Measurements from ENCODE around the gene ANKRD18B. TPM values are rescaled to one million over a fixed set of nuclear protein-coding genes. Genes with fewer than 3 reads are reported as not detected.
"Not testable (repeated sequence)": the region's sequence is repeated elsewhere in the genome, so short reads cannot be mapped to it uniquely, and the experiment has no call there.

ANKRD18B gene
- total and polyA plus RNA-seq, 9 of the 15 experiments (the other 6 are each of a cell fraction or from before 2014, with no cell fraction given): 0.43 to 12.6 (median 1.8) TPM

DNA sequence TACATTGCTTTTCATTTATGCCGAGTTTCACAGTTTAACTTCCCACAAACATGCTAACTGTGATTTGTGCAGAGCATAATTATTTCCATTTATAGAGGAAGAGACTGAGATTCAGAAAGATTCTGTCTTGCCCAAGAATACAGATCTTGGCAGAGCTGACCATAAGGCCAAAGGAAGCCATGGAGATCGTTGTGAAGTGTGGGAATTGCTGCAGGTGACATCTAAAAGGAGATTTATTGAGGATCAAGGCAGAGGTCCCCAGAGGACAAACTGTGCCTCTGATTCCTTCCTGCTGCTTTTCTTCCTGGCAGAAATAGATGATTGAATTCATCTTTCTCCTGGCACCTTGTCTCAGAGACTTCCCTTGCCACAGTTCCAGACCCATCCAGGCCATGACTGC is 88.4 kb downstream of the ANKRD18B start:
- H3K9me3 ChIP-seq (replicated peaks; ENCODE audit: control insufficient read depth, insufficient read depth, low read depth, low read length); DNase-seq (ENCODE audit: extremely low read depth in 1 of 4, low spot score in 3 of 4); POLR2A ChIA-PET; H3K79me2 ChIP-seq (ENCODE audit: control insufficient read depth, insufficient read depth, low read length); H3K4me2 ChIP-seq (ENCODE audit: insufficient read depth, low read length); H3K9ac ChIP-seq (ENCODE audit: insufficient read depth in 1 of 2, low read depth in 2 of 2, low read length in 2 of 2); ATAC-seq; BruUV-seq (replicated peaks); intact Hi-C loops (cut with micrococcal nuclease); H3K4me3 ChIP-seq; H3K4me1 ChIP-seq (replicated peaks in 1 of 2; ENCODE audit: control insufficient read depth in 2 of 2, insufficient read depth in 2 of 2, low read length in 2 of 2); H3K27ac ChIP-seq (ENCODE audit: extremely low read depth, low read depth, low read length); H3K36me3 ChIP-seq (ENCODE audit: control insufficient read depth, insufficient read depth, low read length); H2AFZ ChIP-seq (ENCODE audit: low read depth, low read length); CTCF ChIA-PET (ENCODE audit: low intra/inter-chr PET ratio); H3K27me3 ChIP-seq (ENCODE audit: control insufficient read depth in 2 of 2, insufficient read depth in 2 of 2, low read length in 2 of 2); H3K9me1 ChIP-seq (ENCODE audit: control insufficient read depth, insufficient read depth, low read length); FAIRE-seq; H4K20me1 ChIP-seq (replicated peaks; ENCODE audit: control insufficient read depth, insufficient read depth, low read length): not testable (repeated sequence)
- in situ Hi-C loops (cut with MboI): loop anchor here (5.0 kb wide), 1 partner anchor 185 kb away; the partner anchor contains the start of gene PRSS3
- WGBS (ENCODE audit: insufficient coverage, low coverage, missing lambda C conversion rate): 0% methylated on average over 2 of the region's 2 CpGs

GRCh38 chr9:33614001-33614687 is 90.1 kb downstream of the ANKRD18B start:
- in situ Hi-C loops (cut with MboI): loop anchor here (5.0 kb wide), 1 partner anchor 183 kb away; the partner anchor contains the start of gene PRSS3
- POLR2A ChIA-PET: interaction anchor here (0.5 kb wide), 1 partner anchor 557 kb away, joined by 3 read pairs; no protein-coding TSS in a partner anchor

GRCh38 chr9:33618370-33618769 is 94.3 kb downstream of the ANKRD18B start:
- POLR2A ChIA-PET; FAIRE-seq; intact Hi-C loops (cut with micrococcal nuclease); H2AFZ ChIP-seq (ENCODE audit: low read depth, low read length); H3K4me2 ChIP-seq (ENCODE audit: insufficient read depth, low read length); H3K9me1 ChIP-seq (ENCODE audit: control insufficient read depth, insufficient read depth, low read length); ATAC-seq; H3K4me3 ChIP-seq; H3K36me3 ChIP-seq (ENCODE audit: control insufficient read depth, insufficient read depth, low read length); H3K9ac ChIP-seq (ENCODE audit: insufficient read depth in 1 of 2, low read depth in 2 of 2, low read length in 2 of 2); H3K27ac ChIP-seq (ENCODE audit: extremely low read depth, low read depth, low read length); BruUV-seq (replicated peaks); CTCF ChIA-PET (ENCODE audit: low intra/inter-chr PET ratio); H3K79me2 ChIP-seq (ENCODE audit: control insufficient read depth, insufficient read depth, low read length); DNase-seq (ENCODE audit: extremely low read depth in 1 of 4, low spot score in 3 of 4); H3K9me3 ChIP-seq (replicated peaks; ENCODE audit: control insufficient read depth, insufficient read depth, low read depth, low read length); H3K27me3 ChIP-seq (ENCODE audit: control insufficient read depth in 2 of 2, insufficient read depth in 2 of 2, low read length in 2 of 2); H4K20me1 ChIP-seq (replicated peaks; ENCODE audit: control insufficient read depth, insufficient read depth, low read length); in situ Hi-C loops (cut with MboI): not testable (repeated sequence)
- 85% methylated on average over 5 of the region's 9 CpGs for WGBS (ENCODE audit: insufficient coverage, low coverage, missing lambda C conversion rate)
- H3K4me1 ChIP-seq (replicated peaks in 1 of 2; ENCODE audit: control insufficient read depth in 2 of 2, insufficient read depth in 2 of 2, low read length in 2 of 2): peaks cover 4 to 24% of the 10 kb centered on the region in 2 experiments; a peak in 3 of 5 replicates

More at GRCh38 chr9:33614001-33614687, 90.1 kb downstream of the ANKRD18B start:
- Histone ChIP-seq H3K4me2 (ENCODE audit: insufficient read depth, low read length) (no peak overlapping the region), H2AFZ (ENCODE audit: low read depth, low read length) (no peak overlapping the region), H3K4me1 (replicated peaks in 1 of 2; ENCODE audit: control insufficient read depth in 2 of 2, insufficient read depth in 2 of 2, low read length in 2 of 2) (peaks cover 0 to 7% of the 10 kb centered on the region in 2 experiments; a peak in 3 of 5 replicates), H4K20me1 (replicated peaks; ENCODE audit: control insufficient read depth, insufficient read depth, low read length) (no peaks in the 10 kb centered on the region), H3K9ac (ENCODE audit: insufficient read depth in 1 of 2, low read depth in 2 of 2, low read length in 2 of 2) (no peak overlapping the region), H3K27ac (ENCODE audit: extremely low read depth, low read depth, low read length) (no peak overlapping the region), H3K79me2 (ENCODE audit: control insufficient read depth, insufficient read depth, low read length) (no peaks in the 10 kb centered on the region), H3K9me3 (replicated peaks; ENCODE audit: control insufficient read depth, insufficient read depth, low read depth, low read length) (no peaks in the 10 kb centered on the region), H3K4me3 (no peak overlapping the region), H3K36me3 (ENCODE audit: control insufficient read depth, insufficient read depth, low read length) (no peaks in the 10 kb centered on the region; the same call in 2 of the 3 replicates), H3K27me3 (ENCODE audit: control insufficient read depth in 2 of 2, insufficient read depth in 2 of 2, low read length in 2 of 2) (no peaks in the 10 kb centered on the region), H3K9me1 (ENCODE audit: control insufficient read depth, insufficient read depth, low read length) (no peaks in the 10 kb centered on the region)
- no TSS peak for BruUV-seq (replicated peaks)
- ATAC-seq: no peak
- 40% methylated on average over 5 of the region's 7 CpGs for WGBS (ENCODE audit: insufficient coverage, low coverage, missing lambda C conversion rate)
- CTCF ChIA-PET (ENCODE audit: low intra/inter-chr PET ratio): no interaction called here
- no peak for FAIRE-seq
- intact Hi-C loops (cut with micrococcal nuclease): no loop called here
- TF ChIP-seq SMARCC2 (IDR thresholded peaks at IDR 0.05; ENCODE audit: low read depth): no peak
- no peak for TF ChIP-seq E2F6 (IDR thresholded peaks at IDR 0.05; ENCODE audit: borderline replicate concordance in 1 of 2, extremely low read depth in 1 of 2, insufficient read depth in 1 of 2, insufficient read length in 1 of 2, low read depth in 1 of 2, low read length in 1 of 2, poor library complexity in 1 of 2, severe bottlenecking in 1 of 2)
- no peak for TF ChIP-seq DLX4 (CRISPR knock-in tag; IDR thresholded peaks at IDR 0.05)
- no peak for TF ChIP-seq CHD2 (IDR thresholded peaks at IDR 0.05; ENCODE audit: low read depth, low read length)
- DNase-seq (ENCODE audit: extremely low read depth in 1 of 4, low spot score in 3 of 4): no peak
